Heart left ventricle (tissue), 16 donors: ENCODE data around the gene COLEC11. TPM values are rescaled to one million over a fixed set of nuclear protein-coding genes. Genes with fewer than 3 reads are reported as not detected.
A peak's percentile ranks its signal among the peaks of the same experiment; 100 is the strongest.

Experiments used
- ATAC-seq, 4 donors: fragments of 200-7000 bp; cut with Tn5 transposase; one replicate each; pipeline ENCODE4 v1.9.1; 2020 to 2022; ENCODE audit warnings: moderate library complexity in 4 of 4, mild to moderate bottlenecking in 3 of 4, moderate number of reproducible peaks in 1 of 4
- DNase-seq, 5 donors: peaks; one replicate each; pipeline ENCODE4 v3.0.0-alpha.2; 2020
- H3K27ac ChIP-seq, 12 donors: fragments of 200-600 bp; sonication (generic) in 4 of 12; one replicate each; pipeline versions ENCODE4 v1.5.0 to v1.8.0; 2016 to 2022; ENCODE audit warnings: mild to moderate bottlenecking in 2 of 12
- H3K27me3 ChIP-seq, 9 donors: fragments of 200-600 bp; sonication (generic) in 2 of 9; one replicate each; pipeline versions ENCODE4 v1.5.1 to v1.8.0; 2016 to 2022; ENCODE audit warnings: mild to moderate bottlenecking in 3 of 9
- H3K36me3 ChIP-seq, 9 donors: fragments of 200-600 bp; sonication (generic) in 2 of 9; one replicate each; pipeline versions ENCODE4 v1.5.0 to v1.8.0; 2018 to 2022; ENCODE audit warnings: mild to moderate bottlenecking in 2 of 9
- H3K4me1 ChIP-seq, 12 donors: fragments of 200-600 bp; sonication (generic) in 4 of 12; one replicate each; pipeline versions ENCODE4 v1.5.0 to v1.8.0; 2016 to 2022; ENCODE audit warnings: mild to moderate bottlenecking in 3 of 12
- H3K4me3 ChIP-seq, 12 donors: fragments of 200-600 bp; sonication (generic) in 4 of 12; one replicate each; pipeline versions ENCODE4 v1.5.0 to v1.8.0; 2017 to 2022; ENCODE audit warnings: mild to moderate bottlenecking in 9 of 12, moderate library complexity in 4 of 12
- H3K9me3 ChIP-seq, 12 donors: fragments of 200-600 bp; sonication (generic) in 4 of 12; one replicate each; pipeline versions ENCODE4 v1.5.0 to v1.8.0; 2016 to 2022; ENCODE audit warnings: mild to moderate bottlenecking in 1 of 12
- POLR2A ChIP-seq, 2 donors: fragments of 450-650 bp; IDR thresholded peaks; one replicate each; pipeline ENCODE4 v1.6.1; 2017; ENCODE audit warnings: antibody characterized with exemption in 2 of 2, mild to moderate bottlenecking in 2 of 2, moderate library complexity in 2 of 2
- WGBS, 4 donors: extraction: QIAGEN DNeasy Blood & Tissue Kit in 2 of 4; methylation state at CpG; one replicate each; pipeline versions ENCODE4 v1.1.5 to v1.1.7; 2013 to 2018; 5-methylcytosine and 5-hydroxymethylcytosine counted together
- intact Hi-C, 10 donors: fragments of 100-400 bp; cut with DNase I; formaldehyde crosslinking; loops; one replicate each; pipeline versions ENCODE4 v1.11.1 to v1.14.2; 2022
- polyA plus RNA-seq, 2 donors: library from polyadenylated mRNA; stranded (reverse); fragments of 200-250 nt; gene quantifications; one replicate each; pipeline ENCODE4 v1.2.3, GENCODE V29; 2013
- total RNA-seq, 9 donors: library from RNA; depleted of rRNA in 2 of 9; stranded (reverse); fragments of >200 nt in 2 of 9; fragmentation: NEBNext Ultra II Directional in 3 of 9; extraction: Animal tissue kit (Norgen Biotek cat#: 25700) in 3 of 9; gene quantifications; one replicate each; pipeline versions ENCODE4 v1.1.0 to v1.2.4, GENCODE V29; 2016 to 2023
- TF ChIP-seq, protein P1 (sequence below), 12 donors: fragments of 200-600 bp; sonication (generic) in 4 of 12; IDR thresholded peaks; one replicate each; pipeline versions ENCODE4 v1.5.0 to v1.8.0; 2018 to 2022; ENCODE audit warnings: antibody characterized with exemption in 12 of 12, mild to moderate bottlenecking in 5 of 12
- donor health status: ischemic (EF 13 %, LVEDD 7.1; RV severe dilation, severe dysfunction).
- donor health status: healthy with polysubstance abuse.
- donor health status: DM: no; HTN: yes; CAD: no.
- donor health status: DM: no; HTN: no; CAD: no.
- donor health status: ischemic (EF 25% LVEDD 6.9; RV normal size, moderate dysfunction).
- donor health status: ischemic (EF 25% LVEDD 5.7; RV mildly dilated, moderate dysfunction).
- donor health status: healthy.
- donor health status: DM: yes; HTN: yes; CAD: no.
- donor health status: ischemic (EF 35%, LVEDD 5.7; RV mildly dilated, moderate dysfunction).
- donor health status: nonischemic (EF 11% LVEDD 7.7; RV severe dilation, severe dysfunction).
- donor health status: DM: yes; HTN: yes; CAD: no.
- donor health status: PGD.
- donor health status: ischemic (EF 29% LVEDD 5.4; RV normal size, mild dysfunction).
- donor health status: nonischemic (EF 23%, LVEDD 6.1; RV moderate dilation, normal function).

COLEC11 gene
- total and polyA plus RNA-seq, 11 donors: 2.3 to 12.5 (median 3.1) TPM

DNA sequence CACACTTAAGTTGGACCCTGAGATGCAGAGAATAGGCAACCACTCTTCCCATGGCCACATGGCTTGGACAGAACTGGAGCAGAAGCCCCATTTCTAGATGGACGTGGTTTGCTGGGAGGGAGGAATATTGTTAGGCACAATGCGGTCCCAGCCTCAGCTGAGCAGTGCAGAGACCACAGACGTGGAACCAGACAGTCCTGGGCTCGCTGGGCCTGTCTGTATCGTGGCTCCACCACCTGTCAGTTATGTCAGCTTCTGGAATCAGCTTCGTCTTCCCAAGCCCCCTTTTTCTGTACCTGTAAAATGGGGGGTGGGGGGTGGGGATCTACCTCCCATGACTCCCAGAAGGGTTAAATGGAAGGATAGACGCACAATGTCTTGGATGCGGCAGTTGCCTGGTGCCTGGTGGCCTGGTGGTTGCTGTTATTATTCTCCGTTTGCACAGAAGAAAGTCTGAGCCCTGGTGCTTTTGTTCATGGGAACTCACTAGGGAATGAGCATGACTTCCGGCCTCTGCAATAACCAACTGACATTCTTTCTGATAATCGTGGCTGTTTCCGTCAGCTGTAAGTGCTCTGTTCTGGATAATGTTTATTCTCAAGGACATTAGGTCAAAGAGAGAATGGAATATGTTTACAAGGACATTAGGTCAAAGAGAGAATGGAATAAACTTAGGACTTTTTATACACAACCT lies 31.4 kb downstream of the COLEC11 start:
- Histone ChIP-seq H3K4me3 (no peak overlapping the region), H3K9me3 (peaks cover 0 to 8% (median 0%) of the 10 kb centered on the region in 12 donors), H3K4me1 (peaks cover 0 to 23% (median 12%) of the 10 kb centered on the region in 12 donors), H3K36me3 (no peaks in the 10 kb centered on the region), H3K27ac (peak overlapping the region; percentile 35 to 83 (median 68)), H3K27me3 (no peaks in the 10 kb centered on the region)
- DNase-seq (peak in 2 of 5 donors; percentile 24 to 36), ATAC-seq (peak; percentile 55 to 82 (median 78))
- 38 to 56% (median 40%) methylated on average over 12 of the region's 12 CpGs for WGBS, 4 donors
- intact Hi-C loops: no loop called here
- TF ChIP-seq POLR2A (IDR thresholded peaks at IDR 0.05): no peak
- TF ChIP-seq, protein P1, sequence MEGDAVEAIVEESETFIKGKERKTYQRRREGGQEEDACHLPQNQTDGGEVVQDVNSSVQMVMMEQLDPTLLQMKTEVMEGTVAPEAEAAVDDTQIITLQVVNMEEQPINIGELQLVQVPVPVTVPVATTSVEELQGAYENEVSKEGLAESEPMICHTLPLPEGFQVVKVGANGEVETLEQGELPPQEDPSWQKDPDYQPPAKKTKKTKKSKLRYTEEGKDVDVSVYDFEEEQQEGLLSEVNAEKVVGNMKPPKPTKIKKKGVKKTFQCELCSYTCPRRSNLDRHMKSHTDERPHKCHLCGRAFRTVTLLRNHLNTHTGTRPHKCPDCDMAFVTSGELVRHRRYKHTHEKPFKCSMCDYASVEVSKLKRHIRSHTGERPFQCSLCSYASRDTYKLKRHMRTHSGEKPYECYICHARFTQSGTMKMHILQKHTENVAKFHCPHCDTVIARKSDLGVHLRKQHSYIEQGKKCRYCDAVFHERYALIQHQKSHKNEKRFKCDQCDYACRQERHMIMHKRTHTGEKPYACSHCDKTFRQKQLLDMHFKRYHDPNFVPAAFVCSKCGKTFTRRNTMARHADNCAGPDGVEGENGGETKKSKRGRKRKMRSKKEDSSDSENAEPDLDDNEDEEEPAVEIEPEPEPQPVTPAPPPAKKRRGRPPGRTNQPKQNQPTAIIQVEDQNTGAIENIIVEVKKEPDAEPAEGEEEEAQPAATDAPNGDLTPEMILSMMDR (IDR thresholded peaks at IDR 0.05): peak in 1 of 12 donors; percentile 5

DNA sequence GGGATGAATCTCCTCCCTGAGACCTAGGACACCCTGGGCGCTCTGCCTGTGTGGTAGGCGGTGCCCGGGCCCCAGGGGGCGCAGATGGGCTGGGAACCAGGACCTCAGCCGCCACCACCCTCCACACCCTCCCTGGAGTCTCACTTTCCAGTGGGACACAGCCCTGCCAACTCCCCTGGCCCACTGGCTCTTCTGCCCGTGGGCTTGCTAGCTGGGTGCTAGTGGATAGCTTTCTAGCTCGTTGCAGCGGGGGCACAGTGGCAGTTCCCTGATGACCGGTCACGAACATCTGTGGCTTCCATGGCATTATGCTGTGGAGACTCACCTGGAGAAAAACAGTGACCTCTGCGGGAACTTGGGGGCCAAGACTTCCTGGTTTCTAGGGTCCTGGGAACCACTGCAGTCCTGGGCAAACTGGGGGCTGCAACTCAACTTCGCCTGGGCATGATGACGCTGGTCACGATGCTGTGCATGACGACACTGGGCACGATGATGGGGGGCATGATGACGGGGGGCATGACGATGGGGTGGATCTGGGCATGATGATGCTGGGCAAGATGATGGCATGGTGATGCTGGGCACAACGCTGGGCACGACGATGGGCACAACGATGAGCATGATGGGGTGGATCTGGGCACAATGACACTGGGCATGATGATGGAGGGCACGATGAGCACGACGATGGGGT lies 32.0 kb downstream of the COLEC11 start:
- intact Hi-C loops: no loop called here
- Histone ChIP-seq H3K9me3 (peaks cover 0 to 8% (median 0%) of the 10 kb centered on the region in 12 donors), H3K4me1 (peaks cover 0 to 23% (median 12%) of the 10 kb centered on the region in 12 donors), H3K27me3 (no peaks in the 10 kb centered on the region), H3K4me3 (no peak overlapping the region), H3K36me3 (no peaks in the 10 kb centered on the region), H3K27ac (peak overlapping the region; percentile 35 to 83 (median 64))
- peak in 2 of 5 donors; percentile 16 to 24 for DNase-seq
- WGBS, 4 donors: 83 to 87% (median 86%) methylated on average over 21 to 25 of the region's 25 CpGs
- ATAC-seq: no peak
- no peak for TF ChIP-seq POLR2A (IDR thresholded peaks at IDR 0.05)
- TF ChIP-seq, protein P1 (IDR thresholded peaks at IDR 0.05): no peak

DNA sequence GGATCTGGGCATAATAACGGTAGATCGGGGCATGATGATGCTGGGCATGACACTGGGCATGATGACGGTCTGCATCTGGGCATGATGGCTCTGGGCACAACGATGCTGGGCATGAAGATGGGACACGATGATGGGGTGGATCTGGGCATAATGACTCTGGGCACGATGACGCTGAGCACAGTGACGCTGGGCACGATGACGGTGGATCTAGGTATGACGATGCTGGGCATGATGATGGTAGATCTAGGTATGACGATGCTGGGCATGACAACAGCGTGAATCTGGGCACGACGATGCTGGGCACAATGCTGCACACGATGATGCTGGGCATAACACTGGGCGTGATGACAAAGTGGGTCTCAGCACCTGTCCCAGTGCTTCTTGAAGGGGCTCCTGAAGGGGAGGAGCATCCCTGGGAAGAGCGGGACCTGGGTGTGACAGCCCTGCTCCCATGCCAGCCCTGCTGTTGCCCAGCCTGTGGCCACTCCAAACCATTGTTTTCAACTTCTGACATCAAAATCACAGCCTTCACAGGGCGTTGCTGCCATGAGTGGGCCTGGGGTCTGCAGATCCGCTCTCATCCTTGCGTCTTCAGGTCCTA lies 32.7 kb downstream of the COLEC11 start:
- ATAC-seq (no peak), DNase-seq (peak in 2 of 5 donors; percentile 3 to 14)
- Histone ChIP-seq H3K9me3 (peaks cover 0 to 8% (median 0%) of the 10 kb centered on the region in 12 donors), H3K4me1 (peaks cover 0 to 23% (median 12%) of the 10 kb centered on the region in 12 donors), H3K27ac (no peak overlapping the region), H3K36me3 (no peaks in the 10 kb centered on the region), H3K27me3 (no peaks in the 10 kb centered on the region), H3K4me3 (no peak overlapping the region)
- no peak for TF ChIP-seq POLR2A (IDR thresholded peaks at IDR 0.05)
- TF ChIP-seq, protein P1 (IDR thresholded peaks at IDR 0.05): no peak
- intact Hi-C loops: no loop called here
- 92 to 96% (median 93%) methylated on average over 21 of the region's 21 CpGs for WGBS, 4 donors

DNA sequence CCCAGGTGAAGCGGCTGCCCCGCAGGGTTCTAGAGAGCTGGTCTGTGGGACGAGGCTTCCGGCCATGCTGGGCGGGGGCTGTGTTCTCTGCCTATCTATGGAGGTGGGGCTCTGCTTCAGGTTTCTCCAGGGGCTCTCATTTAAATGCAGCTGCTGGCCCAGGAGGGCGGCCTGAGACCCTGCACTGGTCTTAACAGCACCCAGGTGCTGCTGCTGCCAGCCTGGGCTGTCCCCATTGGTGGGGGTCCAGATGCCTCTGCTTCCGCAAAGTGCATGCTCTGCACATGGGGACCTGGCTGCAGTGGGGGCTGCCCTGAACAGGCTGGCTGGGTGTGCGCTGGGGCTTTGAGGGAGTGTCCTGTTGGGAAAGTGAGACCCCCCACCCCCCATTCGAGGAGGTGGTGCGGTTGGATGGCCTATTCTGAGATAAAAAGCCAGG lies 33.3 kb downstream of the COLEC11 start:
- no peak for TF ChIP-seq POLR2A (IDR thresholded peaks at IDR 0.05)
- TF ChIP-seq, protein P1 (IDR thresholded peaks at IDR 0.05): no peak
- Histone ChIP-seq H3K27ac (no peak overlapping the region), H3K9me3 (peaks cover 0 to 8% (median 0%) of the 10 kb centered on the region in 12 donors), H3K36me3 (no peaks in the 10 kb centered on the region), H3K4me1 (peaks cover 0 to 23% (median 12%) of the 10 kb centered on the region in 12 donors), H3K27me3 (no peaks in the 10 kb centered on the region), H3K4me3 (no peak overlapping the region)
- WGBS, 4 donors: 85 to 94% (median 91%) methylated on average over 9 to 10 of the region's 10 CpGs
- DNase-seq (peak in 2 of 5 donors; percentile 16 to 27), ATAC-seq (no peak)
- intact Hi-C loops: no loop called here
